HG02623 (cell line): Measurements from ENCODE around the gene RAF1.

Experiments
- ATAC-seq: cut with Tn5 transposase; IDR thresholded peaks from one replicate; pipeline ENCODE4 v1.9.1; 2021; ENCODE audit warnings: moderate library complexity; ENCODE audit not compliant: unreplicated experiment

Gene RAF1

GRCh38 chr3:12598890-12599289, 65.0 kb downstream of the RAF1 start:
- ATAC-seq = no peak

- ATAC-seq = no peak
Measured at GRCh38 chr3:12593473-12593872, 70.4 kb downstream of the RAF1 start.

GRCh38 chr3:12591997-12592715, 71.8 kb downstream of the RAF1 start:
- ATAC-seq = no peak

GRCh38 chr3:12591456-12591855, 72.5 kb downstream of the RAF1 start:
- no peak for ATAC-seq

GRCh38 chr3:12590096-12590495, 73.8 kb downstream of the RAF1 start:
- ATAC-seq = no peak

- no peak for ATAC-seq
Measured at GRCh38 chr3:12588039-12589009, 75.6 kb downstream of the RAF1 start.

- no peak for ATAC-seq
Measured at GRCh38 chr3:12586403-12586802, 77.5 kb downstream of the RAF1 start.

- no peak for ATAC-seq
Measured at GRCh38 chr3:12585970-12586369, 77.9 kb downstream of the RAF1 start.

- ATAC-seq = no peak
Measured at GRCh38 chr3:12585181-12585580, 78.7 kb downstream of the RAF1 start.

GRCh38 chr3:12584083-12584482, 79.8 kb downstream of the RAF1 start:
- ATAC-seq = no peak

- ATAC-seq = no peak
Measured at GRCh38 chr3:12583280-12583679, 80.6 kb downstream of the RAF1 start.

GRCh38 chr3:12582730-12583129, 81.2 kb downstream of the RAF1 start:
- no peak for ATAC-seq

GRCh38 chr3:12579905-12580304, 84.0 kb downstream of the RAF1 start:
- no peak for ATAC-seq

- ATAC-seq = no peak
Measured at GRCh38 chr3:12579456-12579855, 84.5 kb downstream of the RAF1 start.

GRCh38 chr3:12578742-12579141, 85.2 kb downstream of the RAF1 start:
- no peak for ATAC-seq

- no peak for ATAC-seq
Measured at GRCh38 chr3:12577379-12577778, 86.5 kb downstream of the RAF1 start.

GRCh38 chr3:12574661-12575060, 89.3 kb downstream of the RAF1 start:
- ATAC-seq = no peak

GRCh38 chr3:12574131-12574530, 89.8 kb downstream of the RAF1 start:
- no peak for ATAC-seq

GRCh38 chr3:12571986-12572385, 91.9 kb downstream of the RAF1 start:
- ATAC-seq = no peak

GRCh38 chr3:12569836-12570235, 94.1 kb downstream of the RAF1 start:
- no peak for ATAC-seq

- ATAC-seq = no peak
Measured at GRCh38 chr3:12568747-12569146, 95.2 kb downstream of the RAF1 start.

- ATAC-seq = no peak
Measured at GRCh38 chr3:12566976-12567375, 96.9 kb downstream of the RAF1 start.
